GM19025 (cell line): Measurements from ENCODE around the gene WDHD1.
"Not testable (repeated sequence)": the region's sequence is repeated elsewhere in the genome, so short reads cannot be mapped to it uniquely, and the experiment has no call there.

ENCODE experiments used
- ATAC-seq: cut with Tn5 transposase; IDR thresholded peaks from one replicate; pipeline ENCODE4 v1.9.1; 2021; ENCODE audit warnings: mild to moderate bottlenecking, low read depth, moderate library complexity; ENCODE audit not compliant: unreplicated experiment

WDHD1 gene, protein sequence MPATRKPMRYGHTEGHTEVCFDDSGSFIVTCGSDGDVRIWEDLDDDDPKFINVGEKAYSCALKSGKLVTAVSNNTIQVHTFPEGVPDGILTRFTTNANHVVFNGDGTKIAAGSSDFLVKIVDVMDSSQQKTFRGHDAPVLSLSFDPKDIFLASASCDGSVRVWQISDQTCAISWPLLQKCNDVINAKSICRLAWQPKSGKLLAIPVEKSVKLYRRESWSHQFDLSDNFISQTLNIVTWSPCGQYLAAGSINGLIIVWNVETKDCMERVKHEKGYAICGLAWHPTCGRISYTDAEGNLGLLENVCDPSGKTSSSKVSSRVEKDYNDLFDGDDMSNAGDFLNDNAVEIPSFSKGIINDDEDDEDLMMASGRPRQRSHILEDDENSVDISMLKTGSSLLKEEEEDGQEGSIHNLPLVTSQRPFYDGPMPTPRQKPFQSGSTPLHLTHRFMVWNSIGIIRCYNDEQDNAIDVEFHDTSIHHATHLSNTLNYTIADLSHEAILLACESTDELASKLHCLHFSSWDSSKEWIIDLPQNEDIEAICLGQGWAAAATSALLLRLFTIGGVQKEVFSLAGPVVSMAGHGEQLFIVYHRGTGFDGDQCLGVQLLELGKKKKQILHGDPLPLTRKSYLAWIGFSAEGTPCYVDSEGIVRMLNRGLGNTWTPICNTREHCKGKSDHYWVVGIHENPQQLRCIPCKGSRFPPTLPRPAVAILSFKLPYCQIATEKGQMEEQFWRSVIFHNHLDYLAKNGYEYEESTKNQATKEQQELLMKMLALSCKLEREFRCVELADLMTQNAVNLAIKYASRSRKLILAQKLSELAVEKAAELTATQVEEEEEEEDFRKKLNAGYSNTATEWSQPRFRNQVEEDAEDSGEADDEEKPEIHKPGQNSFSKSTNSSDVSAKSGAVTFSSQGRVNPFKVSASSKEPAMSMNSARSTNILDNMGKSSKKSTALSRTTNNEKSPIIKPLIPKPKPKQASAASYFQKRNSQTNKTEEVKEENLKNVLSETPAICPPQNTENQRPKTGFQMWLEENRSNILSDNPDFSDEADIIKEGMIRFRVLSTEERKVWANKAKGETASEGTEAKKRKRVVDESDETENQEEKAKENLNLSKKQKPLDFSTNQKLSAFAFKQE

DNA sequence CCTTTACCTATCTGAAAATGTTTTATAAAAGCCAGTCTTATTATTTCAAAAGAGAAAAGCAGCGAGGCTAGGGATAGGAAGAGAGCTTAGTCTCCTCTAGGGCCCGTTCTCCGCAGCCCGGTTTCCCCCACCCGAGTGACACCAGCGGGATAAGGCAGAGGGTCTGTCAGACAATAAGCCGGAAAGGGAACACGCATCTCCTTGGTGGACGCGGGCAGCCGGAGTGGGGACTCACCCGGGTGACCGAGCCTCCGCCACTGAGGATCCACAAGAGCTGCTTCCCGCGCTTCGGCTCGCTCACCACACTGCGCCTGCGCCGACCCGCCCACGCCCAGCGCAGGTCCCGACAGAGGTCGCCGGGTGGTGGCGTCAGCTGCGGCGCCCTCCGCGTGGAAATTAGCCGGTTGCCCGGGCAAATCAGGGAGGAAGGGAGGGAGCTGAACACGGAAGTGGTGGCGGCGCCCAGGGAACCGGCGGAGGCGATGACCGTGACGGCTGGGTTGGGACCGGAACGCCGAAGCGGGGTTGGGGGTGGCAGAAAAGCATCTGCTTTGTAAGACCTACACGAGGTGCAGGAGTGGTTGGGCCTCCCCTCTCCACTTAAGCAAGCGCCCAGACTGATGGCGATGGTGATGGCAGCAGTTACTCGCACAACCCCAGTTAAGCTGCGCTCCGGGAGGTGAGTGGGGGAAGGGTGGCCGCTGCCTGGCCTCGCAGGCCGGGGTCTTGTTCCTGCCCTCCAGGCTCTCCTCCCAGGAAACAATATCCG lies at the start of gene WDHD1, which contains the start of gene SOCS4:
WDHD1 (minus strand) TSS at position 307 of the 769 bp plus-strand sequence. CDS start 312 bp downstream, outside the sequence.
SOCS4 (plus strand) TSS at position 444 of the 769 bp plus-strand sequence. CDS start 15,806 bp downstream, outside the sequence.
- peak; percentile 91 for ATAC-seq

DNA sequence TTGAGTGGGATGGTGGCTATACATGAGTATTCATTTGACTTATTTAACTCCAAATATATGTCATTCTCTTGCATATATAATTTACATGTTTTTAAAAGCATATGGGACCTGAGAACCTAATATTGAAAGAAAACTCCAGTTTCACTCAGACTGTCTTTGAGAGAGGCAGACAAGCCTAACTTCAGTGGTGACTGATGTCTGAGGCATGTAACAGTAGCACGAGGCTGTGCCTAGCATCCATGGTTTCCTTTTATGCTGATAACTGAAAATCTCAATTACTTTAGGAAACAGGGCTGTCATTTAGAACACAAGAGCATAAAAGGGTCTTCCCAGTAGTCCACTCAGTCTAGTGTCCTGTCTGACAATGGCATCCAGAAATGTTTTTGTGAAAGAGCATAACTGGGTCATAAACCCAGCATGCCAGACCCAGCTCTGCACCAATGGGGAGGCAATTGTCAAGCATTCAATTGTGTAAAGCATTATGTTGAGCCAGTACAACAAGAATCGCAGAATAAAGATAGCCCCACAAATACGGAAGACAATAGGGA lies 48.8 kb upstream of the WDHD1 start:
- no peak for ATAC-seq

DNA sequence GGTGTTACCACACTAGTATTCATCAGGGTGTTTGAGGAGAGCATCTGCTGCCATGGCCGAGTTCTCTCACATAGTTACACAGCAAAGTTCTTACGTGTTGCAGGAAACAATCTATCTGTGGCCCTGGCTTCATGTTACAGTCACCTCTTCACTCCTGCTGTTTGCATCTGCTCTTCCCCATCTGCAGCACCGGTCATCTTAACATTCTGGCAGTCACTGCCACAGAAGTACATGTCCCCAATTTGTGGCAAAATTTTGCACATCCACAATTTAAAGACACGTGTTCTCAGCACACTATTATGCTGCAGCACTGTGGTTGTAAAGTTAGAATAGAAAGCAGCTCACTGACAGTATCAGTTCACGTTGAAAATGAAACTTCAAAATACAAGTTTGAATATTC lies 47.8 kb upstream of the WDHD1 start:
- peak; percentile 35 for ATAC-seq

DNA sequence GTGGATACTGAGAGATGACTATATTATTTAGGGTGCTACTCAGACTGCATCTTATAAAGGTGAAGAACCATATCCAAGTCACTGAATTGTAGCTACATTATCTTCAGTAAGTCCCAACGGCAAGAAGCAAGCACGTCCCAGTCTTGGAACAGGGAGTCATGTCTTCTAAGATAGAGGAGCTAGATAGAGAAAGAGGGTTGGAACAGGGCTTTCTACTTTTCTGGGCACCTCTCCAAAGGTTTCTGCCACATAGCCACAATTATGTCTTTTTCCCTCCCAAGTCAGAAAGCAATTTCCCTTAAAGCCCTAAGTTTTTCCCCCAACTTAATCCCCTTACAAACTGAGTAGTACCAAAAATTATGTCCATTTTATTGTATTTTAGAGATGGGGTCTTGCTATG lies 47.0 kb upstream of the WDHD1 start:
- no peak for ATAC-seq

DNA sequence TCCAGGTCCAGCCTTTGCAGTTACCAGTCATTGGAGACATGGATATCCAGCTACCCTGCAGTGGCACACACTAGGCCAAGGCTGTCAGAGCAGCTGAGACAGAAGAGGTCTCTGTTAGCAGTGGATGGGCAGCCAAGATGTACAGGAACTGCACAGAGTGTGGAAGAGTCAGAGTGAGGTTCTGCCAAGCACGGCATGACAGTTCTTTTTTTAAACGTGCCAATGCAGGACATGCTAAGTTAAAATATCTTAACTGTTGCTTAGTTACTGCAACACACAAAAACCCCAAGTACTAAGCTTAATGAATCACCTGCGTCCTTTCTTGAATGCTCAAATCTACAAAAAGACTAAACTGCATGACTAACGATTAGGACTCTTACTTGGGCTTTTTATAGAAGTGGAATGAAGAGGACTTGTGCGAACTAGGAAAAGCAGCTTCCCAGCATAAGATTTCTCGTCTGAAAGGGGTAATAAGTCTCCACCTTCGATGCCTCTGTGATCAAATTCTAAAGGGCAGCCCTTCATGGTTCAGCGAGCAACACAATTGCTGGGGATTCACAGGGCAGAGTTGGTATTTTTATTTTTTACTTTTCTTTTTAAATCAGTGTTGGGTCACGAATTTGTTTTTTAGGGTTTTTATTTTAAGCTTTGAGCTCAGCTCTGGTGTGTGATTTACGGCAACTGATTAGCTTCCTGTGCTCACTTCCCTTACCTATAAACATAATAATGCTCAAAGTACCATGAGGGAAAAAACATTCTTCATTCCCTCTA lies 45.2 kb upstream of the WDHD1 start:
- peak; percentile 42 for ATAC-seq

DNA sequence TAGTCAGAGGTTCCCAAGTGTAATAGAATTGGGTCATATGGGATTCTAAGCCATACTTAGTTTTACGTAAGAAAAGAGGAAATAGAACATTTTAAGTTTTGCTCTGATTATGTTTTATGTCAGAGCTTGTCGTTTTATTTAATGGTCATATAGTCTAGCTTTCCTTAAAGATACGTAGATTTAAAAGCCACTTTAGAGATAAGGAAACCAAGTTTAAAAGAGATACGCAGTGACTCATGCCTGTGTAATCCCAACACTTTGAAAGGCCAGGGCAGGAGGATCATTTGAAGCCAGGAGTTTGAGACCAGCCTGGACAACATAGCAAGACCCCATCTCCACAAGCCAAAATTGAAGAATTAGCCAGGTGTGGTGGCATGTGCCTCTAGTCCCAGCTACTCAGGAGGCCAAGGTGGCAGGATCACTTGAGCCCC lies 44.1 kb upstream of the WDHD1 start:
- ATAC-seq: no peak

DNA sequence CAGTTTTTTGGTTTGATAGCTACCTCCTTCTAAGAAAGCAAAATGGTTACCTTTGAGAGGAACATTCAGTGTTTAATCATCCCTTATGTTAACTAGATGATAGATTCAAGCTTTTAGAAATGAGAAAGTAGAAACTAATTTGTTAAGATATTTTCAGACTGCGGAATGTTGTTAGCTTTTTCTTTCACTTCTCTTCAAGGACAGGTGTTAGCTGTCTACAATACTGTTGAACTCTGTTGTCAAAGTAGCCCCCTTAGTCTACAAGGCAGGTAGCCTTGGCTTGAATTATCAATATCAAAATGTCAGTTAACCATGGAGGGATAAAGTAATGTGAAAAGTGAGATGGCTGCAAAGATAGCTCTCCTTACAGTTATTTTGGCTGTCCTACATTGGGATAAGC lies 39.3 kb upstream of the WDHD1 start:
- no peak for ATAC-seq

DNA sequence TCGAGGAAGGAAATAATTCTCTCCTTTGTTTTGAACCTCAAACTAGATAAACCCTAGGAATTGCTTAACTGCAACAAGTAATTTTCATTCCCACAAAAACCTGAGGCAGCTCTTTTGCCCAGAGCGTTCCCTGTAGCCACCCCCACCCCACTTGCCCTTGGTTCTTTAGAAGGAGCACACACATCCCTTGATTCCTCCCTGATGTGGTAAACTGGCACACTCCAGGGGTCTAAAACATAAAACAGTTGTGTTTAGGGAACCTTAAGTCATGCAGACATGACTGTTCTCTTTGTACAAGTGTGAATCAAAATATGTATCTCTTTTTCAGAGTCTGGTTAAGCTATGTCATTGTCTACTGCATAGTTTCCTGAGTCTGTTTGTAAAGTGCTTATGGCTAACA lies 38.5 kb upstream of the WDHD1 start:
- no peak for ATAC-seq

DNA sequence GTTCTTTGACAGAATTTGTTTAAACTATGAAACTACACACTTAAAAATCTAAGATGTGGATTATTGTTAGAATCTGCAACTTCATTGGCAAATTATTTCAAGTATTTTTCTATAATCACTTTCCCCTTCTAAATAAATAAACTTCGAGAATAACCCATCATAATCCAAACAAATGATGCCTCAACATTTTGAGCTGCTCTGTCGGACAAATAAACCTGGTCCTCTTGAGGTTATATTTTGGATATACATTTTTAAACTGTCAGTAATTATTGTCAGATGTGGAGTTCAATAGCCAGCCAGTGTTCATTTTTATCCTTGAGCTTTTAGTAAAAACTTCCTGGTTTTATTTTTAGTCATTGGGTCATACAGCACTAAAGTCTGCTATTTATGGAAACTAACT lies 38.0 kb upstream of the WDHD1 start:
- not testable (repeated sequence) for ATAC-seq

DNA sequence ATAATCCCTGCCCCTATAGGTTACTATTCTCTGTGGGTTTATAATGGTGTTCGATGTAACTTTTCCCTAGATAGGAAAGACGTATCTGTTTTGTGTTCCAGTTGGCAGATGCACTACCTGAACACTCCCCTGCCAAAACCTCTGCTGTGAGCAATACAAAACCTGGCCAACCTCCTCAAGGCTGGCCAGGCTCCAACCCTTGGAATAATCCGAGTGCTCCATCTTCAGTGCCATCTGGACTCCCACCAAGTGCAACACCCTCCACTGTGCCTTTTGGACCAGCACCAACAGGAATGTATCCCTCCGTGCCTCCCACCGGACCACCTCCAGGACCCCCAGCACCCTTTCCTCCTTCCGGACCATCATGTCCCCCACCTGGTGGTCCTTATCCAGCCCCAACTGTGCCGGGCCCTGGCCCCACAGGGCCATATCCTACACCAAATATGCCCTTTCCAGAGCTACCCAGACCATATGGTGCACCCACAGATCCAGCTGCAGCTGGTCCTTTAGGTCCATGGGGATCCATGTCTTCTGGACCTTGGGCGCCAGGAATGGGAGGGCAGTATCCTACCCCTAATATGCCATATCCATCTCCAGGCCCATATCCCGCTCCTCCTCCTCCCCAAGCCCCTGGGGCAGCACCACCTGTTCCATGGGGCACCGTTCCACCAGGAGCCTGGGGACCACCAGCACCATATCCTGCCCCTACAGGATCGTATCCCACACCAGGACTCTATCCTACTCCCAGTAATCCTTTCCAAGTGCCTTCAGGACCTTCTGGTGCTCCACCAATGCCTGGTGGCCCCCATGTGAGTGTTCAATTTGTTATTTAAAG lies 35.8 kb upstream of the WDHD1 start:
- no peak for ATAC-seq

DNA sequence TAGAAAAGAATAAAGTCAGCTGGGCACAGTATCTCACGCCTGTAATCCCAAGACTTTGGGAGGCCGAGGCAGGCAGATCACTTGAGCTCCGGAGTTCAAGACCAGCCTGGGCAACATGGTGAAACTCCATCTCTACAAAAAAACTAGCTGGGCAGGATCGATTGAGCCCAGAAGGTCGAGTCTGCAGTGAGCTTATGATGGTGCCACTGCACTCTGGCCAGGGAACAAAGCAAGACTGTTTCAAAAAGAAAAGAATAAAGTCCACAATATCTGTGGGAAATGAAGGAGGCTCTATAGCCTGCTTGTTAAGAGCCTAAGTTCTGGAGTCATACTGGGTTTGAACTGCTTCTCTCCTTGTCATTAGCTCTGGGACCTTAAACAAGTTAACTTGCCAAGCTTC lies 32.4 kb upstream of the WDHD1 start:
- no peak for ATAC-seq

DNA sequence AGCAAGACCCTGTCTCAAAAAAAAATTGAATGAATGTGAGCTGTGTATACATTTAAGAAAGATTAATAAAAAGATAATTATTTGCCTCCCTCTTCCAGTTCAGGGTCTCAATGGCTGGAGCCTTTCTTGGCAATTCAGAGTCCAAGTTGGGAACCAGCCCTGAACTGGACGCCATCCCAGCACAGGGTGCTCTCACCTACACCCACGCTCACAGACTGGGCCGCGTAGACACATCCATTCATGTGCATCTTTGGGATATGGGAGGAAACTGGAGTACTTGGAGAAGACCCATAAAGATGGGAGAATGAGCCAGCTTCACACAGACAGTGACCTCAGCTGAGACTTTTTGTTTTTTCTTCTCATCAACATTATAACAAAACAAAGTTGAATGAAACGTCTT lies 31.0 kb upstream of the WDHD1 start:
- no peak for ATAC-seq

DNA sequence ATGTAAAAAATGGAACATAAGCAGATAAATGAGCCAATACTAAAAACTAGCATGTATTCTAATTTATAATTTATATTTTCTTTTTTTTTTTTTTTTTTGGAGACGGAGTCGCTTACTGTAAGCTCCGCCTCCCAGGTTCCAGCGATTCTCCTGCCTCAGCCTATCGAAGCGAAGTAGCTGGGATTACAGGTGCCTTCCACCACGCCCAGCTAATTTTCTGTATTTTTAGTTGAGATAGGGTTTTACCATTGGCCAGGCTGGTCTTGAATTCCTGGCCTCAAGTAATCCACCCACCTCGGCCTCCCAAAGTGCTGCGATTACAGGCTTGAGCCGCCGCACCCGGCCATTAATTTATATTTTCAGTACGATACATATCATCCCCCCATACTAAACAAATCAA lies 27.2 kb upstream of the WDHD1 start:
- ATAC-seq: no peak

DNA sequence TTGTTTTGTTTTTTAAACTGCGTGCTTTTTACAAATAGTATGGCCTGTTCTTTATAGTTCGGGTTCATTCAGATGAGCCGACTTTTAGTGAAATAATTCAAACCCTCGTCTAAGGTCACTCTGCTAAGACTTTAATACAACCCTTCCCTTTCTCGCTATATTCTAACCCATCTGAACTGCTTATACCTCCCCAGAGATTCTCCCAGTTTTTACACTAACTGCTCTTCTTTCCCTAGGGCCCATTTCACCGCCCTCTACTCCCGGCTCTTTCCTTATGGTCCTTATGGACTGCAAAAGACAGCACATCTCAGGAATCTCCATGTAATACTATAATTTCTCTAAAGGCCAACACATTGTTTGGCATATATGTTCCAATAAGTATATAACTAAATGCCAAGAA lies 26.6 kb upstream of the WDHD1 start:
- no peak for ATAC-seq

DNA sequence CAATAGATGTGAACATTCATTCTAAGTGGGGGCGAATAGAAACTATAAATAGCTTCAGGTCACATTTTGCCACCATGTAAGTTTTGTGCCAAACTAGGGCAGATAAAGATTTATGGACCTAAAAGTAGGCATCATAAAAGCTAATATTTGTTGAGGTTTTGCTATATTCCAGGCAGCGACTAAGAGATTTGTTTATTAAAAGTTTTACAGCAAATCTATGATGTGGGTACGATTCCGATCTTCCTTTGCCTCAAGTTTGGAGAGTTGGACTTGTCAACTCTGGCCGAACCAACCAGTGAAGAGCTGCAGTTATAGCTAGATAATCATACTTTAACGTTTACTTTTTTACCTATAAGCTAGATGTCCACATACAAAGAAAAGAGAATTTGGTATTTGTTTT lies 26.1 kb upstream of the WDHD1 start:
- no peak for ATAC-seq

DNA sequence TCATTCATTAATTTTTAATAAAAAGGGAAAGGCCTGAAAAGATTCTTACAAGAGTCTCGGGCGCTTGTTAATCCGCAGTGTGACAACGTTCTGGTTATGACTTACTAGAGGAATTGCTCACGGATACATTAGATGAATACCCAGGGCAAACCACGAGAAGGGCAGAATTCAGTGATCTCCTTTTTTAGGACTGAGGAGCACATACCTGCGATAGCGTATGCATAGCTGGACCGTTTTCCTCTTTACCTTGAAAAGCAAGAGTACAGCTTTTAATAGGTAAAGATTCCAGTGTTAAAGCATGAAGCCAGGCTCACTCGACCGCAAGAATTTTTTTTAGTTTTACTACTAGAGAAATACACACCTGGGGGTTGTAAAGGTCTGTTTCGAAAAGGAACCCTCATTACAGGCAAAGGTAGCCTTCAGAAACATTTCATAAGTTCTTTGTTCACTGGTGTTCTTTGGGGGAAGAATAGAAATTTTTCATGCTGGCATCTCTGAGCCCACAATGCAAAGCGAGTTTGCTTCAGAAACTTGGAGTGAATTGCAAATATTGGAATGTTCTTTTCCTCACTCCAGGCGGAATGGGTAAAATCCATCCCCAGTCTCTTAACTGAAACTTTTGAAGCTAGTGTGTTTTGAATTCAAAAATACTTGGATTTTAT lies 25.5 kb upstream of the WDHD1 start:
- peak; percentile 4 for ATAC-seq

DNA sequence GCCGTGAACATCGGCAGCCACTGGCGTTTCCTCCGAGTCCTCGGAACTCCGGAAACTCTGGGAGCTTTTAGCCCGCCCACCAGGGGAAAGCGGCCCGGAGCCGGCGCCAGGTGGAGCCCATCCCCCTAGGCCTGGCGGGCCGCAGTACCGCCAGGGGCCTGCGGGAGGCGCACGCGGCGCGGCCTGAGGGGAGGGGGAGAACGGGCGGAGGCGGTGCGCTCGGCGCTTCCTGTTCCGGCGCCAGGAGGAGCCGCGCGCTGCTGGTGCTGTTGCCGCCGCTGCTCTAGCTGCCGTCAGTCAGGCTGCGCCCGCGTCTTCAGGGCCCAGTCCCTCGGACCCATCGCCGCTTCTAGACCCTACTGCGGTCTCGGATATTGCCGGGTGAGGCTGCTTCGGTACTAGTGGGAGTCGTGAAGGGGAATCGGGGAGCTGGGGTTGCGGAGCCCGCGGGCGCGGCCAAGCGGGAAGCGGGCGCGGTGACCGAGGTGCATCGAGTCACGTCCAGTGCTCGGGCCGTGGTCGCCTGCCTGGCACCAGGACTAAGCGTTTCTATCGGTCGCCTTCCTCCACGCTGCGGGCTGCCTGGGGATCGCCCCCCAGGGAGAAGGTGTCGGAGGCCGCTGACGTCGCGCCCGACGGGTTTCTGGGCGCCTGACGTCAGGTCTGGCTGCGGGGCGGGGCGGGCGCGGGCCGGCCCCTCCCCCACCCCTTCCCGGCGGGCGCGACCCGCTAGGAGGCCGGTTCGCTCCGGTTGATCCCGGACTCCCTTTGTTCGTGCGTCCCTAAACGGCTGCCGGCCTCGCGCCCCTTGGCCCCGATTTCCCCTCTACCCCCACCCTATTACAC lies 24.7 kb upstream of the WDHD1 start, which contains the start of gene MAPK1IP1L:
MAPK1IP1L (plus strand) TSS at position 225 of the 846 bp plus-strand sequence. CDS start 10,037 bp downstream, outside the sequence.
- peak; percentile 85 for ATAC-seq
